ENCODE data around the gene ASGR2. TPM values are rescaled to one million over a fixed set of nuclear protein-coding genes. Genes with fewer than 3 reads are reported as not detected.

Gene ASGR2
- total and polyA plus RNA-seq, 2 of the 13 experiments (the other 11 are each of a cell fraction or from before 2014, with no cell fraction given) = 320 to 754 TPM

DNA sequence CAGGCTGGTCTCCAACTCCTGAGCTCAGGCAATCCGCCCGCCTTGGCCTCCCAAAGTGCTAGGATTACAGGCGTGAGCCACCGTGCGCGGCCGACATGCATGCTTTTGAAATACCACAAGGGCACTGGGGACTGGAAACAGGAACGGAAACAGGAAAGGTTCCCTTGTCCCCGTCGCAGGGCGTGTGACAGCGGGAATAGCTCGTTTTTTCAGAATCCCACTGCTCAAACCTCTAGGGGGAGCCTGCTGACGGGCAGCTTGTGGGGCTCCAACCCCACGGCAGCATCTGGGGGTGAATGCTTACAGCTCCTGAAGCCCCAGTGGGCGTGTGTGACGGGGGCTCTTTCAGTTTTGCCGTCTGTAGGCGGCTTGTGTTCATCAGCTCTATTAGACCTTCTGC lies 18.8 kb upstream of the ASGR2 start (continued):
- TF ChIP-seq, protein P1, sequence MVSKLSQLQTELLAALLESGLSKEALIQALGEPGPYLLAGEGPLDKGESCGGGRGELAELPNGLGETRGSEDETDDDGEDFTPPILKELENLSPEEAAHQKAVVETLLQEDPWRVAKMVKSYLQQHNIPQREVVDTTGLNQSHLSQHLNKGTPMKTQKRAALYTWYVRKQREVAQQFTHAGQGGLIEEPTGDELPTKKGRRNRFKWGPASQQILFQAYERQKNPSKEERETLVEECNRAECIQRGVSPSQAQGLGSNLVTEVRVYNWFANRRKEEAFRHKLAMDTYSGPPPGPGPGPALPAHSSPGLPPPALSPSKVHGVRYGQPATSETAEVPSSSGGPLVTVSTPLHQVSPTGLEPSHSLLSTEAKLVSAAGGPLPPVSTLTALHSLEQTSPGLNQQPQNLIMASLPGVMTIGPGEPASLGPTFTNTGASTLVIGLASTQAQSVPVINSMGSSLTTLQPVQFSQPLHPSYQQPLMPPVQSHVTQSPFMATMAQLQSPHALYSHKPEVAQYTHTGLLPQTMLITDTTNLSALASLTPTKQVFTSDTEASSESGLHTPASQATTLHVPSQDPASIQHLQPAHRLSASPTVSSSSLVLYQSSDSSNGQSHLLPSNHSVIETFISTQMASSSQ (IDR thresholded peaks at IDR 0.05; ENCODE audit: low read depth) = no peak
- TF ChIP-seq, protein P1 (CRISPR knock-in tag; IDR thresholded peaks at IDR 0.05; ENCODE audit: borderline replicate concordance) = no peak
- TF ChIP-seq PHF20 (CRISPR knock-in tag; IDR thresholded peaks at IDR 0.05) = no peak
- TF ChIP-seq TAF1 (CRISPR knock-in tag; IDR thresholded peaks at IDR 0.05) = no peak
- TF ChIP-seq HNRNPLL (IDR thresholded peaks at IDR 0.05; ENCODE audit: low read depth, low read length, poor library complexity, severe bottlenecking) = peak; percentile 49
- TF ChIP-seq TBX2 (CRISPR knock-in tag; IDR thresholded peaks at IDR 0.05; ENCODE audit: borderline replicate concordance) = no peak
- TF ChIP-seq HOXA5 (CRISPR knock-in tag; IDR thresholded peaks at IDR 0.05) = no peak
- TF ChIP-seq PAWR (CRISPR knock-in tag; IDR thresholded peaks at IDR 0.05; ENCODE audit: borderline replicate concordance) = no peak
- TF ChIP-seq RFXANK (CRISPR knock-in tag; IDR thresholded peaks at IDR 0.05) = no peak
- TF ChIP-seq RORA (CRISPR knock-in tag; IDR thresholded peaks at IDR 0.05) = no peak
- peak; percentile 67; the same call in 1 of the 2 replicates for TF ChIP-seq PITX1 (CRISPR knock-in tag; IDR thresholded peaks at IDR 0.05)
- no peak for TF ChIP-seq AGO1 (IDR thresholded peaks at IDR 0.05; ENCODE audit: low read depth, low read length, poor library complexity, severe bottlenecking)
- no peak for TF ChIP-seq ATF1 (CRISPR knock-in tag; IDR thresholded peaks at IDR 0.05)
- peak; percentile 18; the same call in 1 of the 2 replicates for TF ChIP-seq SMC3 (IDR thresholded peaks at IDR 0.05; ENCODE audit: low read length)
- TF ChIP-seq ZNF484 (CRISPR knock-in tag; IDR thresholded peaks at IDR 0.05; ENCODE audit: borderline replicate concordance, low read depth) = no peak
- no peak for TF ChIP-seq KLF11 (CRISPR knock-in tag; IDR thresholded peaks at IDR 0.05)
- 0 out of 2 replicates have a peak, but pooled peaks have one; percentile 23 for TF ChIP-seq MYC (CRISPR knock-in tag; IDR thresholded peaks at IDR 0.05; ENCODE audit: borderline replicate concordance)
- TF ChIP-seq, protein P2, sequence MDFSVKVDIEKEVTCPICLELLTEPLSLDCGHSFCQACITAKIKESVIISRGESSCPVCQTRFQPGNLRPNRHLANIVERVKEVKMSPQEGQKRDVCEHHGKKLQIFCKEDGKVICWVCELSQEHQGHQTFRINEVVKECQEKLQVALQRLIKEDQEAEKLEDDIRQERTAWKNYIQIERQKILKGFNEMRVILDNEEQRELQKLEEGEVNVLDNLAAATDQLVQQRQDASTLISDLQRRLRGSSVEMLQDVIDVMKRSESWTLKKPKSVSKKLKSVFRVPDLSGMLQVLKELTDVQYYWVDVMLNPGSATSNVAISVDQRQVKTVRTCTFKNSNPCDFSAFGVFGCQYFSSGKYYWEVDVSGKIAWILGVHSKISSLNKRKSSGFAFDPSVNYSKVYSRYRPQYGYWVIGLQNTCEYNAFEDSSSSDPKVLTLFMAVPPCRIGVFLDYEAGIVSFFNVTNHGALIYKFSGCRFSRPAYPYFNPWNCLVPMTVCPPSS (IDR thresholded peaks at IDR 0.05) = no peak
- no peak for TF ChIP-seq ZNF780A (CRISPR knock-in tag; IDR thresholded peaks at IDR 0.05)
- TF ChIP-seq, protein P3, sequence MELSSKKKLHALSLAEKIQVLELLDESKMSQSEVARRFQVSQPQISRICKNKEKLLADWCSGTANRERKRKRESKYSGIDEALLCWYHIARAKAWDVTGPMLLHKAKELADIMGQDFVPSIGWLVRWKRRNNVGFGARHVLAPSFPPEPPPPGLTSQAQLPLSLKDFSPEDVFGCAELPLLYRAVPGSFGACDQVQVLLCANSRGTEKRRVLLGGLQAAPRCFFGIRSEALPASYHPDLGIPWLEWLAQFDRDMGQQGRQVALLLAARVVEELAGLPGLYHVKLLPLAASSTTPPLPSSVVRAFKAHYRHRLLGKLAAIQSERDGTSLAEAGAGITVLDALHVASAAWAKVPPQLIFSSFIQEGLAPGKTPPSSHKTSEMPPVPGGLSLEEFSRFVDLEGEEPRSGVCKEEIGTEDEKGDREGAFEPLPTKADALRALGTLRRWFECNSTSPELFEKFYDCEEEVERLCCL (CRISPR knock-in tag; IDR thresholded peaks at IDR 0.05; ENCODE audit: borderline replicate concordance) = no peak
- no peak for TF ChIP-seq KLF6 (CRISPR knock-in tag; IDR thresholded peaks at IDR 0.05)
- TF ChIP-seq, protein P4, sequence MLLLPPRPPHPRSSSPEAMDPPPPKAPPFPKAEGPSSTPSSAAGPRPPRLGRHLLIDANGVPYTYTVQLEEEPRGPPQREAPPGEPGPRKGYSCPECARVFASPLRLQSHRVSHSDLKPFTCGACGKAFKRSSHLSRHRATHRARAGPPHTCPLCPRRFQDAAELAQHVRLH (CRISPR knock-in tag; IDR thresholded peaks at IDR 0.05; ENCODE audit: borderline replicate concordance, low read depth) = no peak
- TF ChIP-seq ATF7 (IDR thresholded peaks at IDR 0.05) = no peak
- TF ChIP-seq ATF7 (CRISPR knock-in tag; IDR thresholded peaks at IDR 0.05) = no peak
- TF ChIP-seq, protein P5, sequence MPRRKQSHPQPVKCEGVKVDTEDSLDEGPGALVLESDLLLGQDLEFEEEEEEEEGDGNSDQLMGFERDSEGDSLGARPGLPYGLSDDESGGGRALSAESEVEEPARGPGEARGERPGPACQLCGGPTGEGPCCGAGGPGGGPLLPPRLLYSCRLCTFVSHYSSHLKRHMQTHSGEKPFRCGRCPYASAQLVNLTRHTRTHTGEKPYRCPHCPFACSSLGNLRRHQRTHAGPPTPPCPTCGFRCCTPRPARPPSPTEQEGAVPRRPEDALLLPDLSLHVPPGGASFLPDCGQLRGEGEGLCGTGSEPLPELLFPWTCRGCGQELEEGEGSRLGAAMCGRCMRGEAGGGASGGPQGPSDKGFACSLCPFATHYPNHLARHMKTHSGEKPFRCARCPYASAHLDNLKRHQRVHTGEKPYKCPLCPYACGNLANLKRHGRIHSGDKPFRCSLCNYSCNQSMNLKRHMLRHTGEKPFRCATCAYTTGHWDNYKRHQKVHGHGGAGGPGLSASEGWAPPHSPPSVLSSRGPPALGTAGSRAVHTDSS (CRISPR knock-in tag; conservative IDR thresholded peaks at IDR 0.05) = no peak
